Cortex of kidney (tissue), 1 donor: Measurements from ENCODE around the gene UPK3A.
"Not testable (repeated sequence)": the region's sequence is repeated elsewhere in the genome, so short reads cannot be mapped to it uniquely, and the experiment has no call there.

Experiments used
- DNase-seq: peaks from one replicate; lab custom pipeline; 2025; lab: John Stamatoyannopoulos, UW

UPK3A gene

GRCh38 chr22:45281010-45281409 is 3.7 kb upstream of the UPK3A start:
- DNase-seq, result no peak

GRCh38 chr22:45285263-45286058 is 712 bp downstream of the UPK3A start:
- DNase-seq, result no peak

GRCh38 chr22:45286854-45287551 is 2.3 kb downstream of the UPK3A start:
- DNase-seq, result no peak

- no peak for DNase-seq
These were observed 5.7 kb downstream of the UPK3A start for GRCh38 chr22:45290410-45290936.

- no peak for DNase-seq
These were observed 6.5 kb downstream of the UPK3A start for GRCh38 chr22:45291061-45291930.

GRCh38 chr22:45291931-45292290 is 7.2 kb downstream of the UPK3A start:
- DNase-seq, result no peak

- no peak for DNase-seq
These were observed 8.1 kb downstream of the UPK3A start for GRCh38 chr22:45292731-45293442.

GRCh38 chr22:45294030-45294429 is 9.3 kb downstream of the UPK3A start:
- no peak for DNase-seq

- DNase-seq, result not testable (repeated sequence)
These were observed 10.3 kb downstream of the UPK3A start for GRCh38 chr22:45295004-45295403.

- no peak for DNase-seq
These were observed 10.7 kb downstream of the UPK3A start for GRCh38 chr22:45295492-45295891.

GRCh38 chr22:45296628-45297297 is 12.0 kb downstream of the UPK3A start:
- no peak for DNase-seq

GRCh38 chr22:45298934-45299505 is 14.3 kb downstream of the UPK3A start:
- DNase-seq, result no peak

GRCh38 chr22:45302751-45303150 is 18.0 kb downstream of the UPK3A start:
- DNase-seq, result no peak

- no peak for DNase-seq
These were observed 18.4 kb downstream of the UPK3A start for GRCh38 chr22:45303181-45303580.

GRCh38 chr22:45304971-45305370 is 20.2 kb downstream of the UPK3A start:
- DNase-seq, result no peak

GRCh38 chr22:45305456-45306075 is 20.8 kb downstream of the UPK3A start:
- no peak for DNase-seq

- DNase-seq, result no peak
These were observed 21.4 kb downstream of the UPK3A start for GRCh38 chr22:45306139-45306538.

- no peak for DNase-seq
These were observed 23.7 kb downstream of the UPK3A start for GRCh38 chr22:45308391-45308956.

GRCh38 chr22:45308957-45309421 is 24.2 kb downstream of the UPK3A start:
- no peak for DNase-seq
